Subcutaneous adipose tissue (tissue), 4 donors: ENCODE data around the gene SSH2. TPM values are rescaled to one million over a fixed set of nuclear protein-coding genes. Genes with fewer than 3 reads are reported as not detected.

Experiments
- total RNA-seq, 4 donors: library from RNA; depleted of rRNA; stranded (reverse); fragments of >200 nt; gene quantifications; one replicate each; pipeline ENCODE4 v1.1.0, GENCODE V29; 2016
- TF ChIP-seq, protein P1 (sequence below): fragments of 450-650 bp; IDR thresholded peaks from one replicate; pipeline ENCODE4 v1.5.1; 2016; ENCODE audit warnings: low read depth, mild to moderate bottlenecking, control low read depth, antibody characterized with exemption, moderate library complexity

Gene SSH2
- total RNA-seq, 4 donors from 2014 or later: 51.8 to 70.6 (median 61.4) TPM

GRCh38 chr17:29595107-29595942 is 334.7 kb downstream of the SSH2 start:
- TF ChIP-seq, protein P1, sequence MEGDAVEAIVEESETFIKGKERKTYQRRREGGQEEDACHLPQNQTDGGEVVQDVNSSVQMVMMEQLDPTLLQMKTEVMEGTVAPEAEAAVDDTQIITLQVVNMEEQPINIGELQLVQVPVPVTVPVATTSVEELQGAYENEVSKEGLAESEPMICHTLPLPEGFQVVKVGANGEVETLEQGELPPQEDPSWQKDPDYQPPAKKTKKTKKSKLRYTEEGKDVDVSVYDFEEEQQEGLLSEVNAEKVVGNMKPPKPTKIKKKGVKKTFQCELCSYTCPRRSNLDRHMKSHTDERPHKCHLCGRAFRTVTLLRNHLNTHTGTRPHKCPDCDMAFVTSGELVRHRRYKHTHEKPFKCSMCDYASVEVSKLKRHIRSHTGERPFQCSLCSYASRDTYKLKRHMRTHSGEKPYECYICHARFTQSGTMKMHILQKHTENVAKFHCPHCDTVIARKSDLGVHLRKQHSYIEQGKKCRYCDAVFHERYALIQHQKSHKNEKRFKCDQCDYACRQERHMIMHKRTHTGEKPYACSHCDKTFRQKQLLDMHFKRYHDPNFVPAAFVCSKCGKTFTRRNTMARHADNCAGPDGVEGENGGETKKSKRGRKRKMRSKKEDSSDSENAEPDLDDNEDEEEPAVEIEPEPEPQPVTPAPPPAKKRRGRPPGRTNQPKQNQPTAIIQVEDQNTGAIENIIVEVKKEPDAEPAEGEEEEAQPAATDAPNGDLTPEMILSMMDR: no peak

DNA sequence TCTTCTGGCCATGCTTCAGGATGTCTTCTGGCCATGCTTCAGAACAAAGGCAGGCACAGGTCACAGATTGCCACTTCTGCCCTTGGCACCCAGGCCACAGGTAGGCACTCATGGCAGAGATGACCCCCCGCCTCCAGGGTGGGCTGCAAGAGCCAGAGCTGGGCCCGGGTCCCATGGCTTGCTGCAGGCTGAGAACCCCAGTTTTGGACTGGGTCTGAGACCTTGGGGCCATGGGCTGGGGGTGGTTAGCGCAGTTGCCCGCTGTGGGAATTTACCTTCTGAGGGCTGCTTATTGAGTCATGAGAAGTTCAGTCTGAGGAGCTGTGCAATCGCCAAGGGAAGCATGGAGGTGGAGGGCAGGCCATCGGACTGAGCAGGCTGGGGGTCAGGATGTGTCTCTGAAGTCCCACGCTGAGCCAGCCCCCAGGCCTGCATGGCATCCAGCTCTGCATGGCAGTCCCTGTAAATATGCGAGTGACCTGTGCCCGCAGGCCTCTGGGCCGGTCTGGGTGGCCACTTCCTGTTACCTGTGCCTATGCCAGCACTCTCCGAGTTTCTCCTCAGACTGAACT is 335.4 kb downstream of the SSH2 start:
- TF ChIP-seq, protein P1: no peak

DNA sequence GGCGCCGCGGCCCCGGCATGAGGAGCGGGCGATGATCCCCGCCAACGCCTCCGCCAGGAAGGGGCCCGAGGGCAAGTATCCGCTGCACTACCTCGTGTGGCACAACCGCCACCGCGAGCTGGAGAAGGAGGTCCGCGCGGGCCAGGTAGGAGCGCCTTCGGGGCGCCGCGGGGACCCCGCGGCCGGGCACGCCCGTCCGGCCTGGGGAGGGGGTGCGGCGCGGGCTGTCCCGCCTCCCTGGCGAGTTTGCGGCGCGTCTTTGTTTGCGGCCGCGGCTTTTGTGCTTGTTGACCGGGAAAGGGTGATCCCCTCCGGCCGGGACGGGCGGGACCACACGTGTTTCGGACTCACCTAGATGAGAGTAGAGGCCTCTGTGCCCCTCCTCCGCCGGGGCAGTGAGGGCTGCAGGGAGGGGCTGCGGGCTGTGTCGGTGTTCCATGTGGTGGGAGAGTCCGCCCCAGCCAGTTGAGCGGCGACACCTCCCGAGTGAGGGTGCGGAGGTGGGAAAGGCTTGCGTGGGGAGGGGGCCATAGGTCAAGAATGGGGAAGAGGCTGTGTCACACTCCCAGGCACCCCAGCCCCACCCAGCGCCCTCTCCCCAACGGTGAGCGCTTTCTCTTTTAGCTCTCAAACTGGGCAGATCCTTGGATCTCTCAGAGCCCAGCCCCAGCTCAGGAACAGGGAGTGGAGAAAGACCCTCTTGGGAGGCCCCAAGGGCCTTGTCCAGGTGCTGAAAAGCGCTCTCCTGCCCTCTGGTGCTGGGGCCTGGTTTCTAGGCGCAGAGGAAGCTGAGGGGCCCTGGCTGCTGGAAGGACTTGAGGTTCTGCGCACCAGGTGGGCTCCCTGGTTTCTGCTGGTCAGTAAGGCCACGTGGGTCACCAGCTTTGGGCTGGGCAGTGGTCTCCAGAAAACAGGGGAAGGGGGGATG is 336.2 kb downstream of the SSH2 start:
- TF ChIP-seq, protein P1: no peak

GRCh38 chr17:29592850-29593551 is 337.0 kb downstream of the SSH2 start, which contains the start of gene ANKRD13B:
Gene ANKRD13B (plus strand): TSS chr17:29593132. CDS start chr17:29593622, 490 bp downstream.
- TF ChIP-seq, protein P1: no peak

- TF ChIP-seq, protein P1: no peak
Observed at GRCh38 chr17:29591737-29592608, 338.1 kb downstream of the SSH2 start.

GRCh38 chr17:29591146-29591736 is 338.8 kb downstream of the SSH2 start:
- TF ChIP-seq, protein P1: no peak
